HEK293 (cell line): Measurements from ENCODE around the gene ZNF284.

Experiments used
- CTCF ChIA-PET: fragments of 350-600 bp; formaldehyde crosslinking; extraction: SDS; loops from one replicate; lab custom pipeline; 2021; ENCODE audit warnings: antibody characterized with exemption; lab: Yijun Ruan, JAX
- POLR2A ChIA-PET: fragments of 300-600 bp; formaldehyde crosslinking; extraction: SDS; loops from one replicate; lab custom pipeline; 2020; ENCODE audit warnings: antibody characterized with exemption, inconsistent platforms; lab: Yijun Ruan, JAX
- H3K27ac ChIP-seq: fragments of 200-500 bp; sonication (Bioruptor generic); 2 replicates; pipeline ENCODE4 v1.5.1; 2014; ENCODE audit warnings: low read depth, low read length, control low read depth, inconsistent platforms; ENCODE audit errors: extremely low read depth
- H3K36me3 ChIP-seq, 2 experiments: fragments of 200-500 bp in 1 of 2; sonication (Bioruptor generic) in 1 of 2; 1 replicate in 1 of 2; 2 replicates in 1 of 2; pipeline ENCODE4 v1.5.1; 2014 to 2017; ENCODE audit warnings: inconsistent platforms in 2 of 2, low read length in 2 of 2; ENCODE audit not compliant: control insufficient read depth in 2 of 2, insufficient read depth in 1 of 2
- H3K4me1 ChIP-seq: fragments of 200-500 bp; sonication (Bioruptor generic); 2 replicates; pipeline ENCODE4 v1.5.1; 2014; ENCODE audit warnings: mild to moderate bottlenecking, low read length, inconsistent platforms; ENCODE audit not compliant: control insufficient read depth, insufficient read depth
- H3K4me3 ChIP-seq: 2 replicates; pipeline ENCODE4 v1.5.1; 2011; ENCODE audit warnings: low read depth, mild to moderate bottlenecking, control low read depth, low read length, moderate library complexity
- H3K9me3 ChIP-seq: fragments of 200-500 bp; sonication (Bioruptor generic); 2 replicates; pipeline ENCODE4 v1.5.1; 2014; ENCODE audit warnings: low read depth, low read length, inconsistent platforms; ENCODE audit not compliant: control insufficient read depth, insufficient read depth
- FEZF1 ChIP-seq: fragments of 450-650 bp; formaldehyde crosslinking; IDR thresholded peaks from 2 replicates; pipeline ENCODE4 v1.5.1; 2016; ENCODE audit warnings: missing biosample characterization, missing genetic modification characterization
- HIC1 ChIP-seq: fragments of 450-650 bp; formaldehyde crosslinking; IDR thresholded peaks from 2 replicates; pipeline ENCODE4 v1.5.1; 2016; ENCODE audit warnings: missing biosample characterization, missing genetic modification characterization
- KLF16 ChIP-seq: fragments of 450-650 bp; formaldehyde crosslinking; IDR thresholded peaks from 2 replicates; pipeline ENCODE4 v1.5.1; 2017; ENCODE audit warnings: missing biosample characterization, missing genetic modification characterization
- SCRT1 ChIP-seq: fragments of 450-650 bp; formaldehyde crosslinking; IDR thresholded peaks from 2 replicates; pipeline ENCODE4 v1.5.1; 2016; ENCODE audit warnings: missing biosample characterization, missing genetic modification characterization, borderline replicate concordance
- SCRT2 ChIP-seq: fragments of 450-650 bp; formaldehyde crosslinking; IDR thresholded peaks from 2 replicates; pipeline ENCODE4 v1.5.1; 2016; ENCODE audit warnings: missing biosample characterization, missing genetic modification characterization
- SETDB1 ChIP-seq: IDR thresholded peaks from one replicate; pipeline ENCODE4 v1.6.1; 2017; ENCODE audit warnings: mild to moderate bottlenecking, low read length, moderate library complexity, mixed read lengths; ENCODE audit not compliant: insufficient read length
- YY2 ChIP-seq: fragments of 450-650 bp; formaldehyde crosslinking; IDR thresholded peaks from 2 replicates; pipeline ENCODE4 v1.5.1; 2016; ENCODE audit warnings: missing biosample characterization, missing genetic modification characterization
- ZBTB11 ChIP-seq: fragments of 450-650 bp; formaldehyde crosslinking; conservative IDR thresholded peaks from 2 replicates; pipeline ENCODE4 v1.5.1; 2016; ENCODE audit warnings: low read depth, missing biosample characterization, missing genetic modification characterization
- ZNF146 ChIP-seq: fragments of 450-650 bp; formaldehyde crosslinking; IDR thresholded peaks from 2 replicates; pipeline ENCODE4 v1.5.1; 2016; ENCODE audit warnings: missing biosample characterization, missing genetic modification characterization
- ZNF211 ChIP-seq: fragments of 450-650 bp; formaldehyde crosslinking; IDR thresholded peaks from 2 replicates; pipeline ENCODE4 v1.5.1; 2016; ENCODE audit warnings: low read depth, missing biosample characterization, missing genetic modification characterization
- TF ChIP-seq, protein P1 (sequence below): fragments of 450-650 bp; formaldehyde crosslinking; IDR thresholded peaks from 2 replicates; pipeline ENCODE4 v1.5.1; 2016; ENCODE audit warnings: missing biosample characterization, missing genetic modification characterization
- TF ChIP-seq, protein P2 (sequence below): IDR thresholded peaks from 2 replicates; pipeline ENCODE4 v1.6.1; 2011; ENCODE audit warnings: mild to moderate bottlenecking, low read depth, low read length, borderline replicate concordance

Gene ZNF284

DNA sequence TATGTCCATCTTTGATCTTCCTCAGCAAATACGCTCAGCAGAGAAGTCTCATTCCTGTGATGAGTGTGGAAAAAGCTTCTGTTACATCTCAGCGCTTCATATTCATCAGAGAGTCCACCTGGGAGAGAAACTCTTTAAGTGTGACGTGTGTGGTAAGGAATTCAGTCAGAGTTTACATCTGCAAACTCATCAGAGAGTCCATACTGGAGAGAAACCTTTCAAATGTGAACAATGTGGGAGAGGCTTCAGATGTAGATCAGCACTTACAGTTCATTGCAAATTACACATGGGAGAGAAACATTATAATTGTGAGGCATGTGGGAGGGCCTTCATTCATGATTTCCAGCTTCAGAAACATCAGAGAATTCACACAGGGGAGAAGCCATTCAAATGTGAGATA, 5.7 kb upstream of the ZNF284 start:
- H3K27ac ChIP-seq, result no peak overlapping the region
- ChIA-PET POLR2A (no interaction called here), CTCF (interaction anchor here (0.5 kb wide), 1 partner anchor 1069 kb away, joined by 6 read pairs; no protein-coding TSS in a partner anchor)
- H3K4me1 ChIP-seq, result peaks cover 1% of the 10 kb centered on the region
- H3K36me3 ChIP-seq, result peaks cover 61 to 80% of the 10 kb centered on the region in 2 experiments
- TF ChIP-seq, protein P1, sequence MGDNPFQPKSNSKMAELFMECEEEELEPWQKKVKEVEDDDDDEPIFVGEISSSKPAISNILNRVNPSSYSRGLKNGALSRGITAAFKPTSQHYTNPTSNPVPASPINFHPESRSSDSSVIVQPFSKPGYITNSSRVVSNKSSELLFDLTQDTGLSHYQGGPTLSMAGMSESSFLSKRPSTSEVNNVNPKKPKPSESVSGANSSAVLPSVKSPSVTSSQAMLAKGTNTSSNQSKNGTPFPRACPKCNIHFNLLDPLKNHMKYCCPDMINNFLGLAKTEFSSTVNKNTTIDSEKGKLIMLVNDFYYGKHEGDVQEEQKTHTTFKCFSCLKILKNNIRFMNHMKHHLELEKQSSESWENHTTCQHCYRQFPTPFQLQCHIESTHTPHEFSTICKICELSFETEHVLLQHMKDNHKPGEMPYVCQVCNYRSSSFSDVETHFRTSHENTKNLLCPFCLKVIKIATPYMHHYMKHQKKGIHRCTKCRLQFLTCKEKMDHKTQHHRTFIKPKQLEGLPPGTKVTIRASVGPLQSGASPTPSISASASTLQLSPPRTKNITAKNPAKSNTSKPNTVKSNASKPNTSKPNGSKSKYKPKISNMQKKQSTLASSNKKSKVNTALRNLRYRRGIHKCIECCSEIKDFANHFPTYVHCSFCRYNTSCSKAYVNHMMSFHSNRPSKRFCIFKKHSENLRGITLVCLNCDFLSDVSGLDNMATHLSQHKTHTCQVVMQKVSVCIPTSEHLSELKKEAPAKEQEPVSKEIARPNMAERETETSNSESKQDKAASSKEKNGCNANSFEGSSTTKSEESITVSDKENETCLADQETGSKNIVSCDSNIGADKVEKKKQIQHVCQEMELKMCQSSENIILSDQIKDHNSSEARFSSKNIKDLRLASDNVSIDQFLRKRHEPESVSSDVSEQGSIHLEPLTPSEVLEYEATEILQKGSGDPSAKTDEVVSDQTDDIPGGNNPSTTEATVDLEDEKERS (tag by site-specific recombination), result 0 out of 2 replicates have a peak, but pooled peaks have one; percentile 40
- peak; percentile 90 for TF ChIP-seq SETDB1
- no peak for TF ChIP-seq HIC1
- no peak for TF ChIP-seq FEZF1 (tag by site-specific recombination)
- TF ChIP-seq, protein P2, sequence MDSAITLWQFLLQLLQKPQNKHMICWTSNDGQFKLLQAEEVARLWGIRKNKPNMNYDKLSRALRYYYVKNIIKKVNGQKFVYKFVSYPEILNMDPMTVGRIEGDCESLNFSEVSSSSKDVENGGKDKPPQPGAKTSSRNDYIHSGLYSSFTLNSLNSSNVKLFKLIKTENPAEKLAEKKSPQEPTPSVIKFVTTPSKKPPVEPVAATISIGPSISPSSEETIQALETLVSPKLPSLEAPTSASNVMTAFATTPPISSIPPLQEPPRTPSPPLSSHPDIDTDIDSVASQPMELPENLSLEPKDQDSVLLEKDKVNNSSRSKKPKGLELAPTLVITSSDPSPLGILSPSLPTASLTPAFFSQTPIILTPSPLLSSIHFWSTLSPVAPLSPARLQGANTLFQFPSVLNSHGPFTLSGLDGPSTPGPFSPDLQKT, result no peak
- no peak for TF ChIP-seq YY2 (tag by site-specific recombination)
- TF ChIP-seq ZNF211 (tag by site-specific recombination), result no peak
- no peak for TF ChIP-seq ZBTB11 (tag by site-specific recombination)
- no peak overlapping the region for H3K4me3 ChIP-seq
- peaks cover 37% of the 10 kb centered on the region for H3K9me3 ChIP-seq

DNA sequence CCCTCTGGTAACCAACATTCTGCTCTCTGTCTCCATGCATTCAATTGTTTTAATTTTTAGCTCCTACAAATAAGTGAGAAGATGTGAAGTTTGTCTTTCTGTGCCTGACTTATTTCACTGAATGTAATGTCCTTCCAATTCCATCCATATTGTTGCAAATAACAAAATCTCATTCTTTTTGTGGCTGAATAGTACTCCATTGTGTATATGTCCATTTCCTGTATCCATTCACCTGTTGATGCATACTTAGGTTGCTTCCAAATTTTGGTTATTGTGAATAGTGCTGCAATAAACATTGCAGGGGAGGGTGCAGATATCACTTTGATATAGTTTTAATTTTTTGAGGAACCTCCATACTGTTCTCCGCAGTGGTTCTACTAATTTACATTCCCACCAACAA, 2.5 kb upstream of the ZNF284 start:
- H3K4me1 ChIP-seq, result peaks cover 13% of the 10 kb centered on the region
- H3K4me3 ChIP-seq, result no peak overlapping the region
- peaks cover 37% of the 10 kb centered on the region for H3K9me3 ChIP-seq
- H3K27ac ChIP-seq, result no peak overlapping the region
- TF ChIP-seq SCRT2 (tag by site-specific recombination) (peak; percentile 92), SCRT1 (tag by site-specific recombination) (0 out of 2 replicates have a peak, but pooled peaks have one; percentile 62), ZNF146 (tag by site-specific recombination) (peak; percentile 80), KLF16 (tag by site-specific recombination) (no peak)
- POLR2A ChIA-PET, result no interaction called here
- CTCF ChIA-PET, result interaction anchor here (1.6 kb wide), 2 partner anchors 19 to 190 kb away, joined by 3 read pairs; no protein-coding TSS in a partner anchor
- peaks cover 30 to 61% of the 10 kb centered on the region in 2 experiments for H3K36me3 ChIP-seq
